Stomach (tissue), 9 donors: ENCODE data around the gene NDFIP1. TPM values are rescaled to one million over a fixed set of nuclear protein-coding genes. Genes with fewer than 3 reads are reported as not detected.

Experiments
- DNase-seq, 2 donors: peaks; one replicate each; pipeline versions ENCODE4 v3.0.0 to v3.0.0-alpha.2; 2013 to 2019
- H3K27ac ChIP-seq, 5 donors: fragments of 200-600 bp in 4 of 5; sonication (generic) in 4 of 5; one replicate each; pipeline ENCODE4 v1.5.1; 2013 to 2019; ENCODE audit warnings: mild to moderate bottlenecking in 1 of 5, moderate library complexity in 1 of 5
- H3K27me3 ChIP-seq, 3 donors: fragments of 200-600 bp; sonication (generic); one replicate each; pipeline ENCODE4 v1.5.1; 2017 to 2019; ENCODE audit warnings: mixed run types in 1 of 3
- H3K36me3 ChIP-seq, 4 donors: fragments of 200-600 bp; sonication (generic); 1 replicate in 3 of 4; 2 replicates in 1 of 4; pipeline ENCODE4 v1.5.1; 2016 to 2019
- H3K4me1 ChIP-seq, 4 donors: fragments of 200-600 bp; sonication (generic); one replicate each; pipeline ENCODE4 v1.5.1; 2016 to 2019
- H3K4me3 ChIP-seq, 4 donors: fragments of 200-600 bp; sonication (generic) in 3 of 4; one replicate each; pipeline ENCODE4 v1.5.1; 2016 to 2019; ENCODE audit warnings: mild to moderate bottlenecking in 1 of 4
- H3K9me3 ChIP-seq, 4 donors: fragments of 200-600 bp; sonication (generic); one replicate each; pipeline ENCODE4 v1.5.1; 2016 to 2019
- CTCF ChIP-seq, 7 experiments: fragments of 450-650 bp in 4 of 7; fragments of 200-600 bp in 3 of 7; sonication (generic) in 3 of 7; IDR thresholded peaks; one replicate each; pipeline ENCODE4 v1.5.1; 2016 to 2019; ENCODE audit warnings: antibody characterized with exemption in 7 of 7, control low read depth in 2 of 7, mild to moderate bottlenecking in 1 of 7
- EP300 ChIP-seq: sonication (generic); formaldehyde crosslinking; IDR thresholded peaks from one replicate; pipeline ENCODE4 v1.6.1; 2017; ENCODE audit warnings: antibody characterized with exemption
- POLR2A ChIP-seq, 4 donors: fragments of 450-650 bp; IDR thresholded peaks; one replicate each; pipeline ENCODE4 v1.6.1; 2016; ENCODE audit warnings: antibody characterized with exemption in 4 of 4, control low read depth in 2 of 4, mild to moderate bottlenecking in 1 of 4, moderate library complexity in 1 of 4
- POLR2AphosphoS5 ChIP-seq, 3 donors: sonication (generic); formaldehyde crosslinking; IDR thresholded peaks; one replicate each; pipeline ENCODE4 v1.6.1; 2016; ENCODE audit warnings: antibody characterized with exemption in 3 of 3
- WGBS, 5 donors: extraction: QIAGEN DNeasy Blood & Tissue Kit in 3 of 5; methylation state at CpG; one replicate each; pipeline versions ENCODE4 v1.1.5 to v1.1.7; 2013 to 2018; 5-methylcytosine and 5-hydroxymethylcytosine counted together
- intact Hi-C: fragments of 100-400 bp; cut with DNase I; formaldehyde crosslinking; loops from one replicate; pipeline ENCODE4 v1.15.1; 2023; ENCODE audit warnings: low total_unique reads
- polyA plus RNA-seq, 3 donors: library from polyadenylated mRNA; stranded (reverse); fragments of 200-250 nt; gene quantifications; one replicate each; pipeline ENCODE4 v1.2.3, GENCODE V29; 2013
- total RNA-seq, 5 donors: library from RNA; depleted of rRNA; stranded (reverse); fragments of >200 nt; gene quantifications; one replicate each; pipeline versions ENCODE4 v1.1.0 to v1.2.3, GENCODE V29; 2014 to 2016
- donor health status: healthy with polysubstance abuse.
- donor health status: Bipolar disorder and iron deficiency.
- donor health status: healthy.

NDFIP1 gene
- total and polyA plus RNA-seq, 8 donors: 20.2 to 123 (median 27.5) TPM

GRCh38 chr5:142134331-142135010 is 25.9 kb downstream of the NDFIP1 start:
- H3K4me3 ChIP-seq: no peak overlapping the region
- no peak for TF ChIP-seq CTCF (IDR thresholded peaks at IDR 0.05)
- no peak for TF ChIP-seq POLR2A (IDR thresholded peaks at IDR 0.05)
- TF ChIP-seq POLR2AphosphoS5 (IDR thresholded peaks at IDR 0.05): no peak
- no peak for TF ChIP-seq EP300
- H3K36me3 ChIP-seq: peaks cover 13 to 70% (median 64%) of the 10 kb centered on the region in 4 donors
- H3K4me1 ChIP-seq: peaks cover 0 to 21% (median 10%) of the 10 kb centered on the region in 4 donors
- intact Hi-C loops: no loop called here
- no peak overlapping the region for H3K27ac ChIP-seq
- H3K9me3 ChIP-seq: no peaks in the 10 kb centered on the region
- H3K27me3 ChIP-seq: no peaks in the 10 kb centered on the region
- 70 to 78% (median 76%) methylated on average over 7 of the region's 7 CpGs for WGBS, 5 donors
- no peak for DNase-seq

GRCh38 chr5:142141463-142141862 is 32.9 kb downstream of the NDFIP1 start:
- Histone ChIP-seq H3K4me1 (no peaks in the 10 kb centered on the region), H3K27me3 (no peaks in the 10 kb centered on the region), H3K9me3 (no peaks in the 10 kb centered on the region), H3K4me3 (no peak overlapping the region), H3K27ac (no peak overlapping the region), H3K36me3 (peaks cover 6 to 96% (median 93%) of the 10 kb centered on the region in 4 donors)
- intact Hi-C loops: loop anchor here (10.0 kb wide), 1 partner anchor 127 kb away; the partner anchor contains the start of gene GNPDA1
- TF ChIP-seq CTCF (IDR thresholded peaks at IDR 0.05) (no peak), POLR2AphosphoS5 (IDR thresholded peaks at IDR 0.05) (no peak), EP300 (no peak), POLR2A (IDR thresholded peaks at IDR 0.05) (no peak)
- DNase-seq: no peak

GRCh38 chr5:142143878-142144277 is 35.3 kb downstream of the NDFIP1 start:
- Histone ChIP-seq H3K27me3 (no peaks in the 10 kb centered on the region), H3K4me1 (no peaks in the 10 kb centered on the region), H3K27ac (no peak overlapping the region), H3K9me3 (no peaks in the 10 kb centered on the region), H3K4me3 (no peak overlapping the region), H3K36me3 (peaks cover 5 to 96% (median 92%) of the 10 kb centered on the region in 4 donors)
- TF ChIP-seq CTCF (IDR thresholded peaks at IDR 0.05) (peak in 5 of 7 experiments; percentile 12 to 48 (median 35)), POLR2A (IDR thresholded peaks at IDR 0.05) (no peak)
- intact Hi-C loops: loop anchor here (10.0 kb wide), 1 partner anchor 129 kb away; the partner anchor contains the start of gene GNPDA1
- DNase-seq: peak in 1 of 2 donors; percentile 69
- WGBS, 5 donors: 32 to 44% (median 35%) methylated on average over 3 of the region's 3 CpGs

GRCh38 chr5:142145106-142145900 is 36.7 kb downstream of the NDFIP1 start:
- no peaks in the 10 kb centered on the region for H3K9me3 ChIP-seq
- peaks cover 5 to 94% (median 90%) of the 10 kb centered on the region in 4 donors for H3K36me3 ChIP-seq
- peak; percentile 66 to 89 for DNase-seq
- no peaks in the 10 kb centered on the region for H3K27me3 ChIP-seq
- H3K4me1 ChIP-seq: no peaks in the 10 kb centered on the region
- H3K27ac ChIP-seq: no peak overlapping the region
- 67 to 85% (median 74%) methylated on average over 4 of the region's 4 CpGs for WGBS, 5 donors
- TF ChIP-seq CTCF (IDR thresholded peaks at IDR 0.05): peak in 5 of 7 experiments; percentile 41 to 62 (median 57)
- TF ChIP-seq POLR2AphosphoS5 (IDR thresholded peaks at IDR 0.05): no peak
- intact Hi-C loops: loop anchor here (10.0 kb wide), 1 partner anchor 131 kb away; the partner anchor contains the start of gene GNPDA1
- no peak overlapping the region for H3K4me3 ChIP-seq
